ENCODE data around the gene DCD. TPM values are rescaled to one million over a fixed set of nuclear protein-coding genes. Genes with fewer than 3 reads are reported as not detected.

Gene DCD
- total and polyA plus RNA-seq, 2 donors (not counting 3 experiments of a cell fraction or from before 2014, with no cell fraction given), result not detected

- peaks cover 0 to 2% of the 10 kb centered on the region in 2 experiments for H3K27me3 ChIP-seq (ENCODE audit: control insufficient read depth in 2 of 2, insufficient read depth in 2 of 2, low read length in 2 of 2)
- no TSS peak for BruUV-seq (replicated peaks)
- H4K20me1 ChIP-seq (replicated peaks; ENCODE audit: control insufficient read depth, extremely low read depth, insufficient read depth, low read length), result no peaks in the 10 kb centered on the region
- DNase-seq (ENCODE audit: low read depth, low spot score), result no peak
- ChIA-PET CTCF (no interaction called here), POLR2A (no interaction called here)
- intact Hi-C loops (cut with micrococcal nuclease), result no loop called here
- dilution Hi-C loops (cut with MboI; ENCODE audit: extremely low pct_ligation_motif_present, low sequenced_read_pairs), result no loop called here
- H3K4me1 ChIP-seq (ENCODE audit: control insufficient read depth, extremely low read depth, insufficient read depth, low read length), result no peaks in the 10 kb centered on the region
- no peaks in the 10 kb centered on the region for H3K79me2 ChIP-seq (ENCODE audit: control insufficient read depth, insufficient read depth, low read length)
- no peaks in the 10 kb centered on the region for H3K9me1 ChIP-seq (replicated peaks; ENCODE audit: control insufficient read depth, extremely low read depth, insufficient read depth, low read length)
- FAIRE-seq, result no peak
- H3K4me2 ChIP-seq (ENCODE audit: insufficient read depth, low read length), result no peak overlapping the region
- H3K4me3 ChIP-seq (replicated peaks in 1 of 3; ENCODE audit: insufficient read depth in 1 of 3, low read depth in 1 of 3, low read length in 3 of 3), result no peak overlapping the region
- H3K27ac ChIP-seq (ENCODE audit: insufficient read depth, low read depth, low read length), result no peak overlapping the region
- H2AFZ ChIP-seq (ENCODE audit: low read depth, low read length), result no peak overlapping the region
- no peak overlapping the region for H3K9ac ChIP-seq (replicated peaks; ENCODE audit: extremely low read depth, insufficient read depth, low read length)
- no peak for TF ChIP-seq POLR2AphosphoS5 (IDR thresholded peaks at IDR 0.05; ENCODE audit: insufficient read depth, low read depth, low read length)
- TF ChIP-seq MAX (IDR thresholded peaks at IDR 0.05; ENCODE audit: insufficient read depth, insufficient read length), result no peak
- no peak for TF ChIP-seq EZH2 (IDR thresholded peaks at IDR 0.05; ENCODE audit: borderline replicate concordance, low read depth, low read length, severe bottlenecking)
- TF ChIP-seq GATA2 (IDR thresholded peaks at IDR 0.05; ENCODE audit: insufficient read depth, insufficient read length, low read depth, low read length), result no peak
- no peak for TF ChIP-seq MYC (IDR thresholded peaks at IDR 0.05; ENCODE audit: low read depth, low read length)
- no peak for TF ChIP-seq FOS (IDR thresholded peaks at IDR 0.05; ENCODE audit: borderline replicate concordance, insufficient read depth, low read length)
- no peak for TF ChIP-seq JUN (IDR thresholded peaks at IDR 0.05; ENCODE audit: borderline replicate concordance, insufficient read depth, insufficient read length, low read depth)
- no peak for TF ChIP-seq POLR2A (IDR thresholded peaks at IDR 0.05; ENCODE audit: low read depth, low read length)
- no peak for TF ChIP-seq CTCF (IDR thresholded peaks at IDR 0.05; ENCODE audit: extremely low read depth in 1 of 2, insufficient read depth in 1 of 2, low read depth in 1 of 2, low read length in 2 of 2)
- no peaks in the 10 kb centered on the region for H3K9me3 ChIP-seq (replicated peaks; ENCODE audit: control insufficient read depth, insufficient read depth, low read length)
- no peaks in the 10 kb centered on the region for H3K36me3 ChIP-seq (ENCODE audit: control insufficient read depth in 2 of 2, extremely low read depth in 1 of 2, insufficient read depth in 2 of 2, low read length in 2 of 2)
Observed at GRCh38 chr12:54608156-54608555, 40.0 kb downstream of the DCD start.

Measured in endothelial cell of umbilical vein (primary cell).